ENCODE measurements around the gene IVL. TPM values are rescaled to one million over a fixed set of nuclear protein-coding genes. Genes with fewer than 3 reads are reported as not detected.

The IVL gene
- total and polyA plus RNA-seq, 4 donors: 0.02 TPM; not detected in 3

- H3K9me3 ChIP-seq (ENCODE audit: control insufficient read depth in 4 of 4, low read length in 3 of 4): no peaks in the 10 kb centered on the region
- H3K4me3 ChIP-seq (ENCODE audit: low read depth in 1 of 3, low read length in 3 of 3): no peak overlapping the region
- H3K36me3 ChIP-seq (ENCODE audit: control insufficient read depth in 4 of 4, insufficient read depth in 3 of 4, low read depth in 1 of 4, low read length in 3 of 4): no peaks in the 10 kb centered on the region
- WGBS: 88% methylated on average over 3 of the region's 3 CpGs
- no peaks in the 10 kb centered on the region for H3K27me3 ChIP-seq (ENCODE audit: control insufficient read depth in 4 of 4, insufficient read depth in 4 of 4, low read length in 3 of 4)
- no peak overlapping the region for H3K27ac ChIP-seq (ENCODE audit: low read depth in 1 of 2, low read length in 2 of 2)
- no peak for DNase-seq (ENCODE audit: low spot score)
- H3K9ac ChIP-seq (ENCODE audit: low read depth in 1 of 2, low read length in 2 of 2): no peak overlapping the region
- H3K4me1 ChIP-seq (ENCODE audit: control insufficient read depth in 4 of 4, insufficient read depth in 4 of 4, low read length in 3 of 4): peaks cover 0 to 14% (median 11%) of the 10 kb centered on the region in 4 donors
- no peak for TF ChIP-seq FOXA1 (IDR thresholded peaks at IDR 0.05)
- TF ChIP-seq RAD21 (IDR thresholded peaks at IDR 0.05): no peak
- TF ChIP-seq NR2F2 (IDR thresholded peaks at IDR 0.05): no peak
These were observed 49.2 kb downstream of the IVL start for GRCh38 chr1:152957561-152957960.

GRCh38 chr1:152959273-152959672, 50.9 kb downstream of the IVL start:
- DNase-seq (ENCODE audit: low spot score): no peak
- no peak overlapping the region for H3K9ac ChIP-seq (ENCODE audit: low read depth in 1 of 2, low read length in 2 of 2)
- 63% methylated on average over 3 of the region's 3 CpGs for WGBS
- peak overlapping the region in 1 of 2 donors; percentile 27 for H3K27ac ChIP-seq (ENCODE audit: low read depth in 1 of 2, low read length in 2 of 2)
- TF ChIP-seq HNF4A (conservative IDR thresholded peaks at IDR 0.05) (peak in 1 of 2 donors; percentile 46), ATF3 (IDR thresholded peaks at IDR 0.05) (no peak), RXRA (IDR thresholded peaks at IDR 0.05) (peak in 1 of 2 donors; percentile 43), FOXA1 (IDR thresholded peaks at IDR 0.05) (no peak)
- no peaks in the 10 kb centered on the region for H3K9me3 ChIP-seq (ENCODE audit: control insufficient read depth in 4 of 4, low read length in 3 of 4)
- H3K27me3 ChIP-seq (ENCODE audit: control insufficient read depth in 4 of 4, insufficient read depth in 4 of 4, low read length in 3 of 4): no peaks in the 10 kb centered on the region
- H3K4me1 ChIP-seq (ENCODE audit: control insufficient read depth in 4 of 4, insufficient read depth in 4 of 4, low read length in 3 of 4): peaks cover 0 to 14% (median 11%) of the 10 kb centered on the region in 4 donors
- no peak overlapping the region for H3K4me3 ChIP-seq (ENCODE audit: low read depth in 1 of 3, low read length in 3 of 3)
- H3K36me3 ChIP-seq (ENCODE audit: control insufficient read depth in 4 of 4, insufficient read depth in 3 of 4, low read depth in 1 of 4, low read length in 3 of 4): no peaks in the 10 kb centered on the region

GRCh38 chr1:152959801-152960451, 51.6 kb downstream of the IVL start:
- DNase-seq (ENCODE audit: low spot score): no peak
- Histone ChIP-seq H3K27ac (ENCODE audit: low read depth in 1 of 2, low read length in 2 of 2) (no peak overlapping the region), H3K4me3 (ENCODE audit: low read depth in 1 of 3, low read length in 3 of 3) (no peak overlapping the region), H3K27me3 (ENCODE audit: control insufficient read depth in 4 of 4, insufficient read depth in 4 of 4, low read length in 3 of 4) (no peaks in the 10 kb centered on the region), H3K4me1 (ENCODE audit: control insufficient read depth in 4 of 4, insufficient read depth in 4 of 4, low read length in 3 of 4) (peaks cover 0 to 14% (median 11%) of the 10 kb centered on the region in 4 donors), H3K9ac (ENCODE audit: low read depth in 1 of 2, low read length in 2 of 2) (no peak overlapping the region), H3K9me3 (ENCODE audit: control insufficient read depth in 4 of 4, low read length in 3 of 4) (no peaks in the 10 kb centered on the region), H3K36me3 (ENCODE audit: control insufficient read depth in 4 of 4, insufficient read depth in 3 of 4, low read depth in 1 of 4, low read length in 3 of 4) (no peaks in the 10 kb centered on the region)
- TF ChIP-seq ATF3 (IDR thresholded peaks at IDR 0.05) (no peak), RXRA (IDR thresholded peaks at IDR 0.05) (no peak), SP1 (IDR thresholded peaks at IDR 0.05) (no peak), FOXA2 (IDR thresholded peaks at IDR 0.05) (no peak)
- WGBS: 97% methylated on average over 10 of the region's 10 CpGs

- Histone ChIP-seq H3K4me3 (ENCODE audit: low read depth in 1 of 3, low read length in 3 of 3) (no peak overlapping the region), H3K4me1 (ENCODE audit: control insufficient read depth in 4 of 4, insufficient read depth in 4 of 4, low read length in 3 of 4) (peaks cover 0 to 14% (median 11%) of the 10 kb centered on the region in 4 donors), H3K9ac (ENCODE audit: low read depth in 1 of 2, low read length in 2 of 2) (no peak overlapping the region), H3K36me3 (ENCODE audit: control insufficient read depth in 4 of 4, insufficient read depth in 3 of 4, low read depth in 1 of 4, low read length in 3 of 4) (no peaks in the 10 kb centered on the region), H3K27ac (ENCODE audit: low read depth in 1 of 2, low read length in 2 of 2) (no peak overlapping the region), H3K27me3 (ENCODE audit: control insufficient read depth in 4 of 4, insufficient read depth in 4 of 4, low read length in 3 of 4) (no peaks in the 10 kb centered on the region), H3K9me3 (ENCODE audit: control insufficient read depth in 4 of 4, low read length in 3 of 4) (no peaks in the 10 kb centered on the region)
- TF ChIP-seq YY1 (IDR thresholded peaks at IDR 0.05): no peak
- no peak for TF ChIP-seq NR2F2 (IDR thresholded peaks at IDR 0.05)
- no peak for TF ChIP-seq HNF4A (conservative IDR thresholded peaks at IDR 0.05)
- no peak for TF ChIP-seq TAF1 (conservative IDR thresholded peaks at IDR 0.05)
- no peak for TF ChIP-seq RAD21 (IDR thresholded peaks at IDR 0.05)
- TF ChIP-seq EGR1 (IDR thresholded peaks at IDR 0.05; ENCODE audit: low read depth in 2 of 2): no peak
- TF ChIP-seq ATF3 (IDR thresholded peaks at IDR 0.05): no peak
- DNase-seq (ENCODE audit: low spot score): no peak
- WGBS: 64% methylated on average over 10 of the region's 10 CpGs
These were observed 52.2 kb downstream of the IVL start for GRCh38 chr1:152960452-152961044.

Other genes starting within 250 kb of the IVL start
- gene LCE2D, start 245.2 kb upstream of the IVL start, total RNA-seq: not detected
- not detected for gene LCE2D, start 245.2 kb upstream of the IVL start, polyA plus RNA-seq
- not detected for gene LCE2C, start 233.3 kb upstream of the IVL start, total RNA-seq
- not detected for gene LCE2C, start 233.3 kb upstream of the IVL start, polyA plus RNA-seq
- gene LCE2B, start 222.4 kb upstream of the IVL start, total RNA-seq: not detected
- not detected for gene LCE2B, start 222.4 kb upstream of the IVL start, polyA plus RNA-seq
- not detected for gene LCE2A, start 210.2 kb upstream of the IVL start, total RNA-seq
- gene LCE2A, start 210.2 kb upstream of the IVL start, polyA plus RNA-seq: not detected
- not detected for gene LCE4A, start 200.4 kb upstream of the IVL start, total RNA-seq
- not detected for gene LCE4A, start 200.4 kb upstream of the IVL start, polyA plus RNA-seq
- not detected for gene KPRP, start 150.5 kb upstream of the IVL start, total RNA-seq
- gene KPRP, start 150.5 kb upstream of the IVL start, polyA plus RNA-seq: not detected
- not detected for gene LCE1F, start 133.4 kb upstream of the IVL start, total RNA-seq
- not detected for gene LCE1F, start 133.4 kb upstream of the IVL start, polyA plus RNA-seq
- gene LCE1E, start 122.3 kb upstream of the IVL start, total RNA-seq: not detected
- not detected for gene LCE1E, start 122.3 kb upstream of the IVL start, polyA plus RNA-seq
- not detected for gene LCE1D, start 111.8 kb upstream of the IVL start, total RNA-seq
- gene LCE1D, start 111.8 kb upstream of the IVL start, polyA plus RNA-seq: not detected
- gene LCE1C, start 101.9 kb upstream of the IVL start, total RNA-seq: not detected
- gene LCE1C, start 101.9 kb upstream of the IVL start, polyA plus RNA-seq: not detected
- gene LCE1B, start 96.6 kb upstream of the IVL start, total RNA-seq: not detected
- not detected for gene LCE1B, start 96.6 kb upstream of the IVL start, polyA plus RNA-seq
- gene LCE1A, start 81.1 kb upstream of the IVL start, total RNA-seq: not detected
- not detected for gene LCE1A, start 81.1 kb upstream of the IVL start, polyA plus RNA-seq
- not detected for gene LCE6A, start 65.7 kb upstream of the IVL start, total RNA-seq
- not detected for gene LCE6A, start 65.7 kb upstream of the IVL start, polyA plus RNA-seq
- not detected for gene LCE7A, start 48.5 kb upstream of the IVL start, total RNA-seq
- gene LCE7A, start 48.5 kb upstream of the IVL start, polyA plus RNA-seq: not detected
- not detected for gene SMCP, start 30.2 kb upstream of the IVL start, total RNA-seq
- gene SMCP, start 30.2 kb upstream of the IVL start, polyA plus RNA-seq: not detected
- not detected for gene SPRR5, start 38.7 kb downstream of the IVL start, total RNA-seq
- gene SPRR5, start 38.7 kb downstream of the IVL start, polyA plus RNA-seq: not detected
- not detected for gene SPRR4, start 62.1 kb downstream of the IVL start, total RNA-seq
- gene SPRR4, start 62.1 kb downstream of the IVL start, polyA plus RNA-seq: not detected
- gene SPRR1A, start 75.5 kb downstream of the IVL start, total RNA-seq: not detected
- gene SPRR1A, start 75.5 kb downstream of the IVL start, polyA plus RNA-seq: not detected
- gene SPRR3, start 93.2 kb downstream of the IVL start, total RNA-seq: not detected
- gene SPRR3, start 93.2 kb downstream of the IVL start, polyA plus RNA-seq: under 1 TPM in 1 of 2 donors, not detected in 1; 0.61 TPM
- not detected for gene SPRR1B, start 122.7 kb downstream of the IVL start, total RNA-seq
- gene SPRR1B, start 122.7 kb downstream of the IVL start, polyA plus RNA-seq: not detected
- gene SPRR2D, start 132.6 kb downstream of the IVL start, total RNA-seq: not detected
- under 1 TPM in 1 of 2 donors, not detected in 1; 0.09 TPM for gene SPRR2D, start 132.6 kb downstream of the IVL start, polyA plus RNA-seq
- gene SPRR2A, start 149.0 kb downstream of the IVL start, total RNA-seq: not detected
- gene SPRR2A, start 149.0 kb downstream of the IVL start, polyA plus RNA-seq: not detected
- gene SPRR2B, start 163.1 kb downstream of the IVL start, total RNA-seq: not detected
- not detected for gene SPRR2B, start 163.1 kb downstream of the IVL start, polyA plus RNA-seq
- gene SPRR2E, start 186.0 kb downstream of the IVL start, total RNA-seq: not detected
- not detected for gene SPRR2E, start 186.0 kb downstream of the IVL start, polyA plus RNA-seq
- gene SPRR2F, start 205.0 kb downstream of the IVL start, total RNA-seq: not detected
- not detected for gene SPRR2F, start 205.0 kb downstream of the IVL start, polyA plus RNA-seq
- not detected for gene SPRR2G, start 242.3 kb downstream of the IVL start, total RNA-seq
- gene SPRR2G, start 242.3 kb downstream of the IVL start, polyA plus RNA-seq: not detected

All from liver (tissue), 9 donors.